ENCODE measurements around the gene C14orf119.

C14orf119 gene

DNA sequence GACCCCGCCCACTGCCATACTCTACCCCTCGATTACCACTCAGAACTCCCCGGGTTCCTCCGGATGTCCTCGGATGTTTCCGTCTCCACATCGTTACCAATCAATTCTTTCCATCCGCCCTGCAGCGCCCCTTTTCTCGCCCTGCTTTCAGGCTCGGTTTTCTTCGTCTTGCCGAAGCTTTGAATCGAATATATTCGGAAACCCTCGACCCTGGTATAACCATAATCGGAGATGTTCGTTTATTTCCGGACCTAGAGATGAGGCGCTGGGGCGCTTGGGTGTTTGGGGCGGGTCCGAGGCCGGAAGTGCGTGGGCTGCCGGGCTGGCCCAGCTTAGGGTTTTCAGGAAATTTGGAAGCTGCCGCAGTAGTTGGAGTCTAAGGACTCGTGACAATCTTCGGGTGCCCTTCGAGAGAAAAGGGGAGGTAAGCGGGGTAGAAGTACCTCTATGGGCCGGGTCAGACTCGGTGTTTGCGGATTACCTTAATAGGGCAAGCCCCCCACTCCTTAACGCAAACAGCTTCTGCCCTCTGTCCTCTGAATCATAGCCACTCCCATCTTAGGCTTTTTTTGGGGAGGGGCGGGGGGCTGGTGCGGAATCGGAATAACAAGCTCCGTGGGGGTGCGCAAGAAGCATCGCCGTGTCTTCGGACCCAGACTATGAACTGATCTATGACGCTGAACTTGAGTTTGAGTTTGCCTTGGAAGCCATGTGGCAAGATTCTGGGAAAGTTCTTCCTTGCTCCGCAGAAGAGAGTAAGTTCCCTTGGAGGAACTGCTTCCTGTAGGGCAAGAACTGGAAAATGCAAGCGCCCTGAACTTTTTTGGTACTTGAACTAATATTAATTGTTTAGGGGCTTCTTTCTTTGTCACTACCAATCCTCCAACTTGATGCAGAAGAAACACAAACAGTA, at the start of gene C14orf119:
Gene C14orf119, plus strand, starts transcription at position 310 of the 913 bp plus-strand sequence. CDS start 2,154 bp downstream, outside the sequence.
- no CpG with 5 or more reads among the region's 46 CpGs for WGBS (ENCODE audit: insufficient coverage, insufficient read length)
- no peaks in the 10 kb centered on the region; the same call in 1 of the 2 replicates for H3K4me1 ChIP-seq (ENCODE audit: control insufficient read depth, insufficient read depth, low read length)
- H3K9me3 ChIP-seq (ENCODE audit: control insufficient read depth, insufficient read depth, low read length), result no peaks in the 10 kb centered on the region
- DNase-seq (ENCODE audit: low read depth, low spot score), result peak; percentile 99
- peaks cover 7% of the 10 kb centered on the region; the same call in 1 of the 2 replicates for H3K36me3 ChIP-seq (ENCODE audit: control insufficient read depth, insufficient read depth, low read length)
- H3K4me3 ChIP-seq (ENCODE audit: low read length), result peak within 1 kb of the TSS; percentile 92
- H3K27ac ChIP-seq (ENCODE audit: low read length), result no peak within 1 kb of the TSS
- H3K27me3 ChIP-seq (ENCODE audit: control insufficient read depth, insufficient read depth, low read length), result no peaks in the 10 kb centered on the region

DNA sequence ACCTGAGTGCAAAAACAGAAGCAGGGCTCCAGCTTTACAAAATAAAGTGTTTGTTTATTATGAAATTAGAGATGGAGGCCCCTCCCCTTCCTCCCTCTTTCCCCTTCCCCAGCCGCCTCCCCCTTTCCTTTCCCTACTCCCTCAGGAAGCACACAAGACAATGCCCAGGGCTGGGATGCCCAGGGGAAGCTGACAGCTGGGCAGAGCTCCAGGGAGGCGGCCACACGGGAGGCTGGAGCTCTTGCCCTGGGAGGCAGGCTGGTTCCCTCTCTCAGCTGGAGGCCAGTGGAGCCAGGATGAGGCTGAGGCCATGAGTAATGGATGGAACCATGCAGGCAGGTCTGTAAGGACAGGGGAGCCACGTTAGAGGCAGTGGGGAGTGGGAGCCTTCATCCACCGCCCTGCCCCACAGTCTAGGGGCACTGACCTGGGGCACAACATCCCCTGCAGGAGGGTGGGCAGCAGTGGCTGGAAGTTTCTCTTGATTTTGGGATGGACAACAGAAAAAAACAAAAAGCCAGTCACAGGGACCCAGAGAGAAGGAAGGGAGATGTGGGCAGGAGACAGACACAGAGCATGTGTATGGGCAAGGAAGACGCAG, 48.2 kb upstream of the C14orf119 start:
- Histone ChIP-seq H3K27ac (ENCODE audit: low read length) (no peak overlapping the region), H3K4me1 (ENCODE audit: control insufficient read depth, insufficient read depth, low read length) (no peaks in the 10 kb centered on the region; the same call in 1 of the 2 replicates), H3K36me3 (ENCODE audit: control insufficient read depth, insufficient read depth, low read length) (no peaks in the 10 kb centered on the region), H3K27me3 (ENCODE audit: control insufficient read depth, insufficient read depth, low read length) (no peaks in the 10 kb centered on the region), H3K9me3 (ENCODE audit: control insufficient read depth, insufficient read depth, low read length) (no peaks in the 10 kb centered on the region), H3K4me3 (ENCODE audit: low read length) (no peak overlapping the region)
- no peak for DNase-seq (ENCODE audit: low read depth, low spot score)
- WGBS (ENCODE audit: insufficient coverage, insufficient read length), result no CpG with 5 or more reads among the region's 6 CpGs

- H3K27me3 ChIP-seq (ENCODE audit: control insufficient read depth, insufficient read depth, low read length), result no peaks in the 10 kb centered on the region
- no CpG with 5 or more reads among the region's 85 CpGs for WGBS (ENCODE audit: insufficient coverage, insufficient read length)
- no peaks in the 10 kb centered on the region for H3K9me3 ChIP-seq (ENCODE audit: control insufficient read depth, insufficient read depth, low read length)
- H3K4me1 ChIP-seq (ENCODE audit: control insufficient read depth, insufficient read depth, low read length), result no peaks in the 10 kb centered on the region; the same call in 1 of the 2 replicates
- no peak overlapping the region for H3K27ac ChIP-seq (ENCODE audit: low read length)
- no peaks in the 10 kb centered on the region for H3K36me3 ChIP-seq (ENCODE audit: control insufficient read depth, insufficient read depth, low read length)
- no peak overlapping the region for H3K4me3 ChIP-seq (ENCODE audit: low read length)
- no peak for DNase-seq (ENCODE audit: low read depth, low spot score)
Measured at GRCh38 chr14:23047751-23048693, 47.3 kb upstream of the C14orf119 start.

- DNase-seq (ENCODE audit: low read depth, low spot score), result no peak
- Histone ChIP-seq H3K4me1 (ENCODE audit: control insufficient read depth, insufficient read depth, low read length) (no peaks in the 10 kb centered on the region; the same call in 1 of the 2 replicates), H3K27me3 (ENCODE audit: control insufficient read depth, insufficient read depth, low read length) (no peaks in the 10 kb centered on the region), H3K9me3 (ENCODE audit: control insufficient read depth, insufficient read depth, low read length) (no peaks in the 10 kb centered on the region), H3K27ac (ENCODE audit: low read length) (no peak overlapping the region), H3K4me3 (ENCODE audit: low read length) (no peak overlapping the region), H3K36me3 (ENCODE audit: control insufficient read depth, insufficient read depth, low read length) (no peaks in the 10 kb centered on the region)
- no CpG with 5 or more reads among the region's 9 CpGs for WGBS (ENCODE audit: insufficient coverage, insufficient read length)
Measured at GRCh38 chr14:23049011-23049410, 46.3 kb upstream of the C14orf119 start.

DNA sequence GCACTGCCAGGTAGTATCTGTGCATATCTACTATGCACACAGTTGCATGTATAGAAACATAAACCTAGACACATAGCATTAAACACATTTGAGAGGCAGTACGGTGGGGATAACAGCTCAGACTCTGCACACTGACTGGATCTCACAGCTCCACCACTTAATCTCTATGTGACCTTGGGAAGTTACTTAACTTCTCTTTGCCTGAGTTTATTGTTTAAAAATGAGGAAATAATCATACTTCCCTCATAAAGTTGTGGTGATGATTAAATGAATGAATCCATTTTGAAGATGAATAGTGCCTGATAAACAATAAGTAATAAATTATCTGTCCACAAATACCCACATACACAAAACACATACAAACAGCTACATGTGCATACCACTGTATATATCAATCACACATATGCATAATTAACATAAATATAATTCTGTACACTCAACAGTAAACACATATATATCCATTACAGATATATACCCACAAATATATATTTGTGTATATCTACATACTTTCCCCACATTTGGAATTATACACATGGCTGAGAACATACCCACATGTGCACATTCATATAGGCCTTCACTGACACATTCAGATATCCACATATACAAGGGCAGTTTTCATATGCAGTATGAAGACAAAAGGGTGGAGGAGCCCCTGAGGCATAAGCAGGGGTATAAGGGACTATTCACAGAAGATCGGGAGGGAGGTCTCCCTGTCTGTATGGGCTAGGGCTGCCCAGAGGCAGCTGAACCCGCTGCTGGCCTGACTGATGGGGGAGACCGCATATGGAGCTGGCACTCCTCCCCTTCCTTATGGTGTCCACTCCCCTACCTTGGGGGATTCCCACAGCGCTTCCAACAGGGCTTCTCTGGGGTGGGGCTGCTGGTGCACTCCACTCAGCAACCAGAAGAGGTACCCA, 43.9 kb upstream of the C14orf119 start:
- no peak overlapping the region for H3K27ac ChIP-seq (ENCODE audit: low read length)
- no peaks in the 10 kb centered on the region for H3K9me3 ChIP-seq (ENCODE audit: control insufficient read depth, insufficient read depth, low read length)
- peaks cover 4% of the 10 kb centered on the region; the same call in 1 of the 2 replicates for H3K4me1 ChIP-seq (ENCODE audit: control insufficient read depth, insufficient read depth, low read length)
- no peaks in the 10 kb centered on the region for H3K27me3 ChIP-seq (ENCODE audit: control insufficient read depth, insufficient read depth, low read length)
- no CpG with 5 or more reads among the region's 5 CpGs for WGBS (ENCODE audit: insufficient coverage, insufficient read length)
- DNase-seq (ENCODE audit: low read depth, low spot score), result no peak
- H3K4me3 ChIP-seq (ENCODE audit: low read length), result no peak overlapping the region
- no peaks in the 10 kb centered on the region for H3K36me3 ChIP-seq (ENCODE audit: control insufficient read depth, insufficient read depth, low read length)

DNA sequence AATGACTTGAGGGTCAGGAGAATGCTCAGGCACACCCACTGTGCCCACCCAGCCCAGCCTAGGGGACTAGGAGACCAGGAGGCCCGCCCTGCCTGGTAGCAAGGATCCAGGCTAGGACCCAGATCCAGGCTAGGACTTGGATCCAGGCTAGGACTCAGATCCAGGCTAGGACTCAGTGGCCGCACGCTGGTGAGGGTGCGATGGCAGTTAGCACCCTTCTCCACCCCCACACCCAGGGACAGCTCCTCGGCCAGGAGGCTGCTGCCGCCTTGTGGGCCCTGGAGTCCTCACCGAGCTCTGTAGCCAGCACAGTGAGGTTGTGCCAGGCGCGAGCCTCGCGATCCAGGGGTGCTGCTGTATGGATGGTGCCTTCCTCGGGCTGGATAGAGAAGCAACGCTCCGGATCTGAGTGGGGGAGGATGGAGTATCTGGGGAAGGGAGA, 43.1 kb upstream of the C14orf119 start:
- no peaks in the 10 kb centered on the region for H3K36me3 ChIP-seq (ENCODE audit: control insufficient read depth, insufficient read depth, low read length)
- H3K4me1 ChIP-seq (ENCODE audit: control insufficient read depth, insufficient read depth, low read length), result peaks cover 4% of the 10 kb centered on the region; the same call in 1 of the 2 replicates
- WGBS (ENCODE audit: insufficient coverage, insufficient read length), result no CpG with 5 or more reads among the region's 14 CpGs
- no peak overlapping the region for H3K27ac ChIP-seq (ENCODE audit: low read length)
- no peak for DNase-seq (ENCODE audit: low read depth, low spot score)
- H3K27me3 ChIP-seq (ENCODE audit: control insufficient read depth, insufficient read depth, low read length), result no peaks in the 10 kb centered on the region
- H3K4me3 ChIP-seq (ENCODE audit: low read length), result no peak overlapping the region
- H3K9me3 ChIP-seq (ENCODE audit: control insufficient read depth, insufficient read depth, low read length), result no peaks in the 10 kb centered on the region

GRCh38 chr14:23052671-23053070, 42.6 kb upstream of the C14orf119 start:
- DNase-seq (ENCODE audit: low read depth, low spot score), result no peak
- H3K27ac ChIP-seq (ENCODE audit: low read length), result no peak overlapping the region
- no peak overlapping the region for H3K4me3 ChIP-seq (ENCODE audit: low read length)
- no peaks in the 10 kb centered on the region for H3K27me3 ChIP-seq (ENCODE audit: control insufficient read depth, insufficient read depth, low read length)
- peaks cover 4% of the 10 kb centered on the region; the same call in 1 of the 2 replicates for H3K4me1 ChIP-seq (ENCODE audit: control insufficient read depth, insufficient read depth, low read length)
- no CpG with 5 or more reads among the region's 3 CpGs for whole genome bisulfite sequencing (ENCODE audit: insufficient coverage, insufficient read length)
- no peaks in the 10 kb centered on the region for H3K9me3 ChIP-seq (ENCODE audit: control insufficient read depth, insufficient read depth, low read length)
- no peaks in the 10 kb centered on the region for H3K36me3 ChIP-seq (ENCODE audit: control insufficient read depth, insufficient read depth, low read length)

GRCh38 chr14:23053426-23053825, 41.9 kb upstream of the C14orf119 start:
- H3K4me3 ChIP-seq (ENCODE audit: low read length), result no peak overlapping the region
- no peak overlapping the region for H3K27ac ChIP-seq (ENCODE audit: low read length)
- WGBS (ENCODE audit: insufficient coverage, insufficient read length), result no CpG with 5 or more reads among the region's 10 CpGs
- DNase-seq (ENCODE audit: low read depth, low spot score), result no peak
- H3K27me3 ChIP-seq (ENCODE audit: control insufficient read depth, insufficient read depth, low read length), result no peaks in the 10 kb centered on the region
- H3K9me3 ChIP-seq (ENCODE audit: control insufficient read depth, insufficient read depth, low read length), result no peaks in the 10 kb centered on the region
- H3K4me1 ChIP-seq (ENCODE audit: control insufficient read depth, insufficient read depth, low read length), result peaks cover 6% of the 10 kb centered on the region; the same call in 1 of the 2 replicates
- no peaks in the 10 kb centered on the region for H3K36me3 ChIP-seq (ENCODE audit: control insufficient read depth, insufficient read depth, low read length)

DNA sequence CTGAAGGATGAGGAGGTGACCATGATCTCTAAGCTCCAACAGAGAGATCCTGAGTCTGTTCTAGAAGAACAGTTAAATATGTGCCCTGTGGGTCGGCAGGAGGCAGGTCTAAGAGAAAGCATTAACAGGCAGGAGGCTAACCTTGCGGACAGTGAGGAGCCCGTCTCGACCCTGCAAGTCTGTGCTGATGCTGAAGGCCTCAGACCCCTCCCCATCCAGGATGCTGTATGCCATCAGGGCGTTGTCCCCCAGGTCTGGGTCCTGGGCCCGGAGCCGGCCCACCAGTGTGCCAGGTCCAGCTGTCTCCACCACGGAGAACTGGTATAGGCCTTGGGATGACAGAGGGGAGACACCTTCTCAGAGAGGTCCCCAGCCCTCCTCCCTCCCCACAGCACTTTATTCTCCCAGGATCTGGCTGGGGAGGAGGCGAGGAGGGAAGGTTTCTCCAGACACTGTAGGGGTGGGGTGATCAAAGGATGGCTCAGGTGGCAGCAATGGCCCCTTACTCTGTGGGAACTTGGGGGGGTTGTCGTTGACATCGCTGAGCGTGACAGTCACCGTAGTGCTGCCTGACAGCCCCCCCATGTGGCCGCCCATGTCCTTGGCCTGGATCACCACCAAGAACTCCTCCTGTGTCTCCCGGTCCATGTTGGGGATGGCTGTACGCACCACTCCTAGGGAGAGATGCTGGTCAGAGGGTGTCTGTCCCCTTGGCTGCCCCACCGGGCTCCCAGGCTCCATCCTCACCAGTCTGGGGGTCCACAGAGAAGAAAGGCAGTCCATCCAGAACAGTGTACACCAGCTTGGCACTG, 41.1 kb upstream of the C14orf119 start:
- Histone ChIP-seq H3K36me3 (ENCODE audit: control insufficient read depth, insufficient read depth, low read length) (peaks cover 3% of the 10 kb centered on the region; the same call in 1 of the 2 replicates), H3K9me3 (ENCODE audit: control insufficient read depth, insufficient read depth, low read length) (no peaks in the 10 kb centered on the region), H3K27me3 (ENCODE audit: control insufficient read depth, insufficient read depth, low read length) (no peaks in the 10 kb centered on the region), H3K4me1 (ENCODE audit: control insufficient read depth, insufficient read depth, low read length) (peaks cover 6% of the 10 kb centered on the region; the same call in 1 of the 2 replicates), H3K27ac (ENCODE audit: low read length) (no peak overlapping the region), H3K4me3 (ENCODE audit: low read length) (no peak overlapping the region)
- no peak for DNase-seq (ENCODE audit: low read depth, low spot score)
- no CpG with 5 or more reads among the region's 17 CpGs for WGBS (ENCODE audit: insufficient coverage, insufficient read length)

All from iPS DF 6.9 (cell line).